Adrenal gland (tissue), 12 donors: ENCODE data around the gene ZNF579. TPM values are rescaled to one million over a fixed set of nuclear protein-coding genes. Genes with fewer than 3 reads are reported as not detected.

Experiments
- DNase-seq, 7 donors: peaks; one replicate each; pipeline ENCODE4 v3.0.0-alpha.2; 2019 to 2020
- H3K27ac ChIP-seq, 5 donors: fragments of 200-600 bp; sonication (generic) in 4 of 5; 1 replicate in 3 of 5; 2 replicates in 2 of 5; pipeline versions ENCODE4 v1.5.1 to v1.8.0; 2016 to 2020; ENCODE audit warnings: mild to moderate bottlenecking in 1 of 5
- H3K27me3 ChIP-seq: fragments of 200-600 bp; 2 replicates; pipeline ENCODE4 v1.8.0; 2021
- H3K36me3 ChIP-seq, 2 donors: fragments of 200-600 bp; replicated peaks in 1 of 2; 1 replicate in 1 of 2; 2 replicates in 1 of 2; pipeline versions ENCODE4 v1.5.1 to v1.8.0; 2018 to 2022
- H3K4me1 ChIP-seq, 2 donors: fragments of 200-600 bp; replicated peaks in 1 of 2; 1 replicate in 1 of 2; 2 replicates in 1 of 2; pipeline versions ENCODE4 v1.5.1 to v1.8.0; 2018 to 2021
- H3K4me3 ChIP-seq, 4 donors: fragments of 200-600 bp; sonication (generic) in 3 of 4; one replicate each; pipeline ENCODE4 v1.5.1; 2016 to 2018
- H3K9me3 ChIP-seq, 3 donors: fragments of 200-600 bp; sonication (generic) in 1 of 3; replicated peaks in 1 of 3; 1 replicate in 2 of 3; 2 replicates in 1 of 3; pipeline versions ENCODE4 v1.5.1 to v1.8.0; 2016 to 2021
- CTCF ChIP-seq, 6 experiments: fragments of 450-650 bp in 4 of 6; fragments of 200-600 bp in 2 of 6; sonication (generic) in 1 of 6; IDR thresholded peaks; 1 replicate in 5 of 6; 2 replicates in 1 of 6; pipeline versions ENCODE4 v1.5.1 to v1.8.0; 2016 to 2021; ENCODE audit warnings: antibody characterized with exemption in 6 of 6, mild to moderate bottlenecking in 2 of 6, moderate library complexity in 1 of 6
- POLR2A ChIP-seq, 2 donors: fragments of 450-650 bp; IDR thresholded peaks; one replicate each; pipeline ENCODE4 v1.6.1; 2017; ENCODE audit warnings: antibody characterized with exemption in 2 of 2, mild to moderate bottlenecking in 2 of 2, moderate library complexity in 1 of 2
- WGBS, 4 donors: extraction: QIAGEN DNeasy Blood & Tissue Kit in 2 of 4; methylation state at CpG; one replicate each; pipeline versions ENCODE4 v1.1.5 to v1.1.7; 2013 to 2017; 5-methylcytosine and 5-hydroxymethylcytosine counted together
- intact Hi-C, 2 donors: fragments of 100-400 bp; cut with DNase I; formaldehyde crosslinking; loops; one replicate each; pipeline versions ENCODE4 v1.14.1 to v1.15.0; 2022 to 2023
- polyA plus RNA-seq, 3 donors: library from polyadenylated mRNA; stranded (reverse); fragments of 200-250 nt in 2 of 3; fragments of 350-450 nt in 1 of 3; fragmentation: Illumina TruSeq in 1 of 3; extraction: RNeasy Lipid Tissue Mini Kit (QIAGEN cat#74804) in 1 of 3; gene quantifications; one replicate each; pipeline ENCODE4 v1.2.3, GENCODE V29; 2013 to 2014
- total RNA-seq, 9 donors: library from RNA; depleted of rRNA in 4 of 9; stranded (reverse); fragments of >200 nt in 4 of 9; fragments of 120-200 nt in 1 of 9; fragmentation: NEBNext Ultra II Directional in 1 of 9; extraction: Animal tissue kit (Norgen Biotek cat#: 25700) in 1 of 9; gene quantifications; one replicate each; pipeline versions ENCODE4 v1.1.0 to v1.2.4, GENCODE V29; 2013 to 2023
- donor health status: healthy with polysubstance abuse.
- donor health status: Bipolar disorder and iron deficiency.
- donor health status: DM: yes; HTN: yes; CAD: no.
- donor health status: DM: no; HTN: no; CAD: no.
- donor health status: DM: no; HTN: no; CAD: no.
- donor health status: DM: yes; HTN: yes; CAD: no.

ZNF579 gene
- total and polyA plus RNA-seq, 12 donors = 2.1 to 27.1 (median 8.4) TPM

DNA sequence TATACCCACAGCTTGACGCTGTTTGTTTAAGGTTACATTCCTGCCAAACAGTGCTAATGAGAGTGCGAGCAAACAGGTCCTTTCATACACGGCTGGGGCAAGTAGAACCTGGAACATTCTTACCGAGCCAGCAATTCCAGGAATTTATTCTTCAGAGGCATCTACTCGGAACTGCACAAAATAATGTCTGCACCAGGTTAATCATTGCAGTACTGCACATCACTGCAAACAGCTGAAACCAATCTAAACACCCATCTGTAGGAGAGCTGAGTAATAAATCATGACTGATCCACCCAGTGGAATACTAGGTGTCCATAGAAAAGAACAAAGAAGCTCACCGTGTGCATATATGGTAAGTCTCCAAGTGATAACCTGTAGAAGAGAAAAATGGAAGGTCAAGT, 1.2 kb upstream of the ZNF579 start:
- no peaks in the 10 kb centered on the region for H3K27me3 ChIP-seq
- DNase-seq = no peak
- WGBS, 4 donors = 22 to 33% (median 26%) methylated on average over 6 of the region's 6 CpGs
- no peak overlapping the region for H3K27ac ChIP-seq
- H3K4me1 ChIP-seq = peaks cover 23 to 26% of the 10 kb centered on the region in 2 donors
- peaks cover 0 to 9% of the 10 kb centered on the region in 2 donors for H3K36me3 ChIP-seq
- H3K9me3 ChIP-seq = no peaks in the 10 kb centered on the region
- H3K4me3 ChIP-seq = peak overlapping the region in 1 of 4 donors; percentile 9
- intact Hi-C loops = no loop called here
- TF ChIP-seq CTCF (IDR thresholded peaks at IDR 0.05) (no peak), POLR2A (IDR thresholded peaks at IDR 0.05) (no peak)

- peak overlapping the region in 4 of 5 donors; percentile 71 to 91 (median 78) for H3K27ac ChIP-seq
- H3K36me3 ChIP-seq = peaks cover 0 to 9% of the 10 kb centered on the region in 2 donors
- H3K4me3 ChIP-seq = peak overlapping the region in 2 of 4 donors; percentile 56 to 95
- TF ChIP-seq CTCF (IDR thresholded peaks at IDR 0.05) (no peak), POLR2A (IDR thresholded peaks at IDR 0.05) (no peak)
- intact Hi-C loops = no loop called here
- 27 to 35% (median 31%) methylated on average over 9 to 12 of the region's 12 CpGs for WGBS, 4 donors
- no peaks in the 10 kb centered on the region for H3K9me3 ChIP-seq
- no peaks in the 10 kb centered on the region for H3K27me3 ChIP-seq
- peak in 1 of 7 donors; percentile 25 for DNase-seq
- H3K4me1 ChIP-seq = peaks cover 21 to 22% of the 10 kb centered on the region in 2 donors
Measured at GRCh38 chr19:55581145-55581822, 636 bp upstream of the ZNF579 start.

GRCh38 chr19:55579766-55580621, 654 bp downstream of the ZNF579 start:
- DNase-seq = peak in 1 of 7 donors; percentile 29
- no peaks in the 10 kb centered on the region for H3K27me3 ChIP-seq
- H3K4me3 ChIP-seq = peak overlapping the region in 3 of 4 donors; percentile 49 to 95 (median 56)
- peak overlapping the region in 4 of 5 donors; percentile 71 to 91 (median 78) for H3K27ac ChIP-seq
- 9 to 23% (median 11%) methylated on average over 11 to 20 of the region's 20 CpGs for WGBS, 4 donors
- intact Hi-C loops = no loop called here
- TF ChIP-seq POLR2A (IDR thresholded peaks at IDR 0.05) (no peak), CTCF (IDR thresholded peaks at IDR 0.05) (no peak)
- H3K4me1 ChIP-seq = peaks cover 12% of the 10 kb centered on the region in 2 donors
- H3K36me3 ChIP-seq = peaks cover 0 to 9% of the 10 kb centered on the region in 2 donors
- no peaks in the 10 kb centered on the region for H3K9me3 ChIP-seq
